ENCODE measurements around the gene KIAA1191.

DNA sequence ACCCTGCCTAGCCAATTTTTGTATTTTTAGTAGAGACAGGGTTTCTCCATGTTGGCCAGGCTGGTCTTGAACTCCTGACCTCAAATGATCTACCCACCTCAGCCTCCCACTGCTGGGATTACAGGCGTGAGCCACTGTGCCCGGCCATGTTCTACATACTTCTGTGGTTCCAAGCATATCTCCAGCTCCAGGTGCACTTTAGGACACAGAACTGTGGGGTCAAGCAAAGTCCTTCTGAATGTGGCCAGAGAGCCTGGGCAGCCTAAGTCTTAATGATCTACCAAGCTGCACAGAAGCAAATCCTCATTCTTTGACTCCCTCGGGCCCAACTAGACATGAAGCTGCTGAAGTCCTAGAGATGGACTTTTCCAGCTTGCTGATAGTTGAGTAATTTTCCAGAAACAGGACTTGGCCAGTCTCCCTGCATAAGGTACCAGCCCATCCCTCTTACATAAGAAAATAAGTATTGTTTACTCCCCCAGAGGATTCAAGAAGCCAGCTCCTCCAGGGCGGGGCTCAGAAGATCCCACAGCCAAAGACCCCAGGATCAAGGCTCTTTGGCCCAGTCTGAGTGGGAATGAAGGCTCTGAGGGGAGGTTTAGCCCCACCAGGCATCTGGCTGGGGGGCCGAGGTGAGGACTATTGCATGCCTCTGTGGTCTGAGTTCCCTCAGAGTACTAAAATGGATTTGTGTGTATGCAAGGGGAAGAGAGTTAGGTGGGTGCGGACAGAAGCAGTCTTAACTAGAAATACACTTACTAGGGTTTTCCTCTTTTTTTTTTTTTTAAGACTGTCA lies 46.1 kb upstream of the KIAA1191 start:
- TF ChIP-seq, protein P1, sequence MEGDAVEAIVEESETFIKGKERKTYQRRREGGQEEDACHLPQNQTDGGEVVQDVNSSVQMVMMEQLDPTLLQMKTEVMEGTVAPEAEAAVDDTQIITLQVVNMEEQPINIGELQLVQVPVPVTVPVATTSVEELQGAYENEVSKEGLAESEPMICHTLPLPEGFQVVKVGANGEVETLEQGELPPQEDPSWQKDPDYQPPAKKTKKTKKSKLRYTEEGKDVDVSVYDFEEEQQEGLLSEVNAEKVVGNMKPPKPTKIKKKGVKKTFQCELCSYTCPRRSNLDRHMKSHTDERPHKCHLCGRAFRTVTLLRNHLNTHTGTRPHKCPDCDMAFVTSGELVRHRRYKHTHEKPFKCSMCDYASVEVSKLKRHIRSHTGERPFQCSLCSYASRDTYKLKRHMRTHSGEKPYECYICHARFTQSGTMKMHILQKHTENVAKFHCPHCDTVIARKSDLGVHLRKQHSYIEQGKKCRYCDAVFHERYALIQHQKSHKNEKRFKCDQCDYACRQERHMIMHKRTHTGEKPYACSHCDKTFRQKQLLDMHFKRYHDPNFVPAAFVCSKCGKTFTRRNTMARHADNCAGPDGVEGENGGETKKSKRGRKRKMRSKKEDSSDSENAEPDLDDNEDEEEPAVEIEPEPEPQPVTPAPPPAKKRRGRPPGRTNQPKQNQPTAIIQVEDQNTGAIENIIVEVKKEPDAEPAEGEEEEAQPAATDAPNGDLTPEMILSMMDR (IDR thresholded peaks at IDR 0.05; ENCODE audit: poor library complexity) = no peak
- TF ChIP-seq EZH2 (IDR thresholded peaks at IDR 0.05; ENCODE audit: borderline replicate concordance) = no peak
